HG03108 (cell line): ENCODE measurements around the gene GPATCH2.
A peak's percentile ranks its signal among the peaks of the same experiment; 100 is the strongest.
"Not testable (repeated sequence)": the region's sequence is repeated elsewhere in the genome, so short reads cannot be mapped to it uniquely, and the experiment has no call there.

ENCODE experiments used
- ATAC-seq: cut with Tn5 transposase; IDR thresholded peaks from one replicate; pipeline ENCODE4 v1.9.1; 2021; ENCODE audit warnings: moderate library complexity; ENCODE audit not compliant: unreplicated experiment

GPATCH2 gene

DNA sequence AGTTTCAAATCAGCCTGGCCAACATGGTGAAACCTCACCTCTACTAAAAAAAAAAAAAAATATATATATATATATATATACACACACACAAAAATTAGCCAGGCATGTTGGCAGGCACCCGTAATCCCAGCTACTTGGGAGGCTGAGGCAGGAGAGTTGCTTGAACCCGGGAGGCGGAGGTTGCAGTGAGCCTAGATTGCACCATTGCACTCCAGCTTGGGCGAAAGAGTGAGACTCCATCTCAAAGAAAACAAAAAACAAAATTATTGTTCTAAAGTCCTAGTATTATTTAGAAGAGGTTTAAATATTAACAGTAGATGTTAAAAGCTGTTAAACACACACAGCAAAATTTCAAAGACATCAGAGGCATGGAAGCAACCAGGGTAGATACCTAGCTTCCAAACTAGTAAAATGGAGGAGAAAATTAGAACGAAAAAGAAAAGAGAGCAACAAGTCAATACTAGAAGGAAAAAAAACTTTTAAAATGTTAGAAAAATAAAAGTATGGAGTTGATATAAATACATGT lies 46.5 kb downstream of the GPATCH2 start:
- not testable (repeated sequence) for ATAC-seq

DNA sequence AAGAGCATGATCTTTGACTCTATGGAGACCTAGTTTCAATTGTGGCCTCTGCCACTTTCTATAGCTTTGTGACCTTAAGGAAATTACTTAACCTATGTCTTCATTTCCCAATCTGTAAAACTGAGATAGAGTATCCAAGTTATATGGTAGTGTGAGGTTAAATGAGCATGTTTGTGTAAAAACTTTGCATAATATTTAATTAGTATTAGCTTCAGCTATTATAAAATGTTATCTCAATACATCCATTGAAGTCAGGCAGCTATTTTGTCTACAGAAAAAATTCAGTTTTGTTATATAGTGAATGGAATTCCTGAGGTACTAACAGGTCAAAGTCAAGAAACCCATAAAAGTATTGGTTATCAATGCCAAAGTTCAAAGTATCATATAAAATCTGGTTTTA lies 53.6 kb downstream of the GPATCH2 start:
- no peak for ATAC-seq

DNA sequence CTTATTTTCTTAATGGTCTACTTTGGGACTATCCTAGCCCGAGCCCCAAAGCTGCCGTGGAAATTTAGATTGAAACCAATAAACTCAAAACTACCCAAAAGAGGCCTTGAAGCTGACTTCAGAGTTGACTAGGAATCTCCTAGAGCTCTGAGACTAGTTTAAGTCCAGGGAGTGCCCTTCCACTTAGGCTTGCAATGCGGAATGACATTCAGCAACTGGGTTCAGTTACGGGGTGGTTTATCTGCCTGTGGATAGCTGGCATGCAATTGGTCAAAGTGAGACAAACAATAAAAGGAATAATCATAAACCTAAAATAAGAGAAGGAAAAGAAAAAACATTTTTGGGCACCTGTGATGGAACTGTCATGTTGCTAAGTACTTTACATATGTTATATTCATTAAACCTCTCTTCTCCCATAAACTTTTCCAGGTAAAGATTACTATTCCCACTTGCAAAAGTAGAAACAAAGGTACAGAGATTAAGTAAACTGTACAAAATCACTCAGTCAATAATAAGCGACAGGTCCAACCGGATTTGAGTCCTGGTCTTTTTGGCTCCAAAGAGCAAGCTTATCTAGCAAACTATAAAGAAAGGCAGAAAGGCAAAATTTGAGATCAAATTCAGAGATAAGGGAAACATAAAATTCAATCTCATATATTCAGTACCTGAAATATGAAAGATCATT lies 56.5 kb downstream of the GPATCH2 start:
- no peak for ATAC-seq

DNA sequence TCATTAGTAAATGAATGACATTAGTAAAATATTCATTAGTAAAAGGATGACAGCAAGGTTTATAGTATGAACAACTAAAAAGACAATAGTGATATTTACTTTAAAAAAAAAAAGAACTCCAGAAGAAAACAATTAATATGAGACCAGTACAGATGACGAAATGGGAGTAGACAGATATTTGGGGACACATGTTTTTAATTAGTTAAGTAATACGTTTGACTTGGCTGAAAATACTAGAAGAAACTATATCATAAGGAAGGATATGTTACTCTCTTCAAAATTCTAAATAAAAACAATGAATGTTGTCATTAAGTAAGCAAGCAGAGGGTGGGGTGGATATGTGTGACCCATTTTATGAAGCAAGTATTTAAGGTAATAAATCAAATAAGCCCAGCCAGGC lies 61.9 kb downstream of the GPATCH2 start:
- no peak for ATAC-seq

DNA sequence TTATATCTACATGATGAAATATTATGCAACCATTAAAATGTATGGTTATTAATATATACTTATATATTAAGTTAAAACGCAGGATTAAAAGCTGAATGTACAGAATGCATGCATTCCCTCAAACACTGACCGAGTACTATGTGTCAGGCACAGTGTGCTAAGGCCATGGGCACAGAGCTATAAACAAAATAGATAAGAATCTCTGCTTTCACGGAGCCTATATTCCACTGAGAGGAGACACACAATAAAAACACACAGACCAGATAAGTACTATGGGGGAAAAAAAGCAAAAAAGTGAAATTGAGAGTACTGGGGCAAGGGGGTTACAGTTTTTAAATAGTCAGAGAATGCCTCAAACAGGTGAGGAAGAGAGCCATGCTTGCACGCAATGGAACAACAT lies 62.7 kb downstream of the GPATCH2 start:
- no peak for ATAC-seq

DNA sequence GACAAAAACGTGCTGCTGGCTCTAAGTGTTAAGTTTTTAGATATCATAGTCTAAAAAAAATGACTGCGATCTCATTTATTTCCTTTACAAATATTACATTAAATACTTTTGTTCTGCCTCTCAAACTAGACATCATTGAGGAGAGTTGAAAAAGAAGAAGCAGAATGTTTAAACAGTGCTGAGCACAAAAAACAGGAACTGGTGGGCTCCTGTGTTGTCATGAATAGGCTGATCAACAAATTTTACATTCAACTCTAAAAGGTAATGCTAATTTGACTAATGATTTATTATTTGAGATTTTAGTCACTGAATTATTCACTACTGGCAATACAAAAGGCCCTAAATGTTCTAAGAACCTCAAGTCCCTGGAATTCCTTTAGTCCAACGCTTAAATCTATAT lies 66.1 kb downstream of the GPATCH2 start:
- no peak for ATAC-seq

DNA sequence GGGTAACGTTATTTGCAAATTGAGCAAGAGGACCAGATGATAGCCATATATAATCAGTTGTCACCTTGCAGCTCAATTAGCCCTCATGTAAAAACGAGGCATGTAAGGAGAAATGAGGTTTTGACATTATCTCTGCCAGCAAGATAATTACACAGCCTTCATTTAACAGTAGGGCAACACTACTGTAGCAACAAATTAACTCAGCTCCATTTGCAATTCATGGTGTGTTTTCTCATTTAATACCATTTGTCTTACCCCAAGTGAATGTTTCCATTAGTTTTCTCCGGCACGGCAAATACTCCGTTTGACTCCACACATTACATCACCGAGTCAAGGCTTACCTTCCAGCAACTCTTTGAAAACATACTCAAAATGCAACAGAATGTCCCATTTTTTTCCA lies 66.7 kb downstream of the GPATCH2 start:
- ATAC-seq, result no peak

DNA sequence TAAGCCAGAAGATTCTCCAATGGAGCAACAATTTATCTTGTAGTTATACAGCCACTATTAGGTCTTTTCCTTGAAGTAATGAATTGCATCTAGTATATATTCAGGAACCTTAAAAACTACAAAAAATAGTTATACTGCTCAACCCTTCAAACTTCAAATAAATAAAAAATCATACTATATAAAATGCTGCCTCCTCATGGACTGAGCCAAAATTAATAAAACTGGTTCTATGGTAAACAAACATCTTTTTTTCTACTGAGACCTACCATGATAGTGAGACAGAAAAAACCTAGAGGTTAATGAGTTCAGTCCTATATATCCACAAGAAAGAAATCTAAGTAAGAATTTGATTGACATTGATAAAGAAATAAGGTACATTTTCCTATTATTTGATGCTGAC lies 67.7 kb downstream of the GPATCH2 start:
- ATAC-seq, result no peak

DNA sequence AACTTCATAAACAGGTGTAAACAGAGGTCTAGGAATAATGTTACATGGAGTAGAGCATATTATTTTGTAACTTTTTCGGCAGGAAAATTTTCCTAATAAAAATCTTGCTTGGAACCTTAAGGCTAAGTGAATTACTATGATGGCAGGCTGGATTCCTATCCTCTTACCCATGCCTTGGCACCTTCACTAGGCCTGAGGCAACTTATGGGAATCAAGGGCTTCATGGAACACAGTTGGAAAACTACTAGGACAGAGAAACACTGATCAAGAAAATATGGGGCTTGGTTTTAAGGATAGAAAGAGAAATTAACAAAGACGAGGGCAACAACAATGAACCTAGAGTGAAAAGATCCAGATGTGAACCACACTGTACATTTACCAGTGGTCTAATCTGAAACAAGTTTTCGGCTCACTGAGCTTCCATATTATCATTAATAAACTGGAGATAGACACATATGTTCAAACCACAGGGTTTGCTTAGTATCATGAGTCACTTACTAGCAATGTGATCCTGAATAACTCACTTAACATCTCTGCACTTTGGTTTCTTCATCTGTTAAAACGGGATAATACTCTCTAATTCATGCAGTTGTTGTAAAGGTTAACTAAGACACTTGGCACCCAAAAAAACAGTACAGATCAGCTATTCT lies 68.5 kb downstream of the GPATCH2 start:
- no peak for ATAC-seq

DNA sequence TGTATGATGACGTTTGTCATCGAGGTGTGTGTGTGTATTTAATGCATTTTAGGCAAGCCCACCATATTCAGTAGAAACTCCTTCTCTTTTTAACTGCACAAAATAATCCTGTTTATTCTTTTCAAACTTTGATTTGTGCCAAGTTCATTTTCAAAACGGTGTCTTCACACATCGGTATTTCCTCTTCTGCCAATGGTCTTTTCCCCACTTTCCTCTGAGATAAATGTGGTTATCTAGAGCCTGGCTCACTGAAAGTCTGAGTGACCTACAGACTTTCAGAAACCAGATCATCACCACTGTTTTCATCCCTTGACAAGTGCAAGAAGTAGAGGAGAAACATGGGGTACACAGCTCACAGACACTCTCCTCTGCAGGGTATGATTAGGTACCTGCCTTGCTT lies 69.4 kb downstream of the GPATCH2 start:
- no peak for ATAC-seq

DNA sequence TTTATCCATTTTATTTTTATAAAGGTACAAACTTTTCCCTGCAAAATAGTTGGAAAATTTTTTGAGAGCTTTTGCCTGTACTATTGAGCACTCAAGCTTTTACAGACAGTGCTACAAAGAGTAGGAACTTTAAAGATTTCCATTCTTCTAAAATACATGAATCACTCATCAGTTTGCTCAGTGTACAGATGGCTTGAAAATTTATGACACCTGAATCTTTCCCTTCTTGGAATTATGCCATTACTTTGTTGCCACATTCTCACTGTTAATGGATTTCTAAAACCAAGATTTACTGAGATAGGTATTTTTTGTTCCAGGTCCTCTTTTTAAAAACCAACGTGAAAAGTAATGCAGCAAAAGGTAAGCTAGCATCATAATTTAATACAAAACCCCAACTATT lies 76.0 kb downstream of the GPATCH2 start:
- ATAC-seq, result no peak

DNA sequence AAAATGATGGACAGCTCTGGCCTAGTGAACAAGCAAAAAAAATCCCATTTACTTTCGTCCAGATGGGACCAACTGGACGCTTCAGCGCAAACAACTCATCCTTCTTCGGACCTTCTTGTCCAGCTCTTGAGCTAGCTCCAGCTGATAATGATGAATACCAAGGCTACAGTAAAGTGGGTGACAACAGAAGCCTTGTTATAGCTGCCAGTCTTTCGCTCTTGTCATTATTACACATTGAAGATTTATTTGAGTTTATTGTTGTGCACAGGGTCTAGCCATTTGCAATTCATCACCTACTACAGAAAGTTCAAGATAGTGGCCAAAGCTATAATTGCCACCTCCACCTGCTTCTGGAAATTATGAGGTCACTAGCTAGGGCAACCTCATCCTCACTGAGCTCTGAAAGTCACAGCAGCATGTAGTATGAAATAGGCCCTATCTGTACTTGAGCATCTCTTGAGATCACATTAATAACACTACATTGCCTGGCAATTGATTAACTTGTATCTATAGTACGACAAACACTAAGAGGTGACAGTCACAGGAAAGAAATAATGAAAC lies 76.9 kb downstream of the GPATCH2 start:
- ATAC-seq, result no peak

DNA sequence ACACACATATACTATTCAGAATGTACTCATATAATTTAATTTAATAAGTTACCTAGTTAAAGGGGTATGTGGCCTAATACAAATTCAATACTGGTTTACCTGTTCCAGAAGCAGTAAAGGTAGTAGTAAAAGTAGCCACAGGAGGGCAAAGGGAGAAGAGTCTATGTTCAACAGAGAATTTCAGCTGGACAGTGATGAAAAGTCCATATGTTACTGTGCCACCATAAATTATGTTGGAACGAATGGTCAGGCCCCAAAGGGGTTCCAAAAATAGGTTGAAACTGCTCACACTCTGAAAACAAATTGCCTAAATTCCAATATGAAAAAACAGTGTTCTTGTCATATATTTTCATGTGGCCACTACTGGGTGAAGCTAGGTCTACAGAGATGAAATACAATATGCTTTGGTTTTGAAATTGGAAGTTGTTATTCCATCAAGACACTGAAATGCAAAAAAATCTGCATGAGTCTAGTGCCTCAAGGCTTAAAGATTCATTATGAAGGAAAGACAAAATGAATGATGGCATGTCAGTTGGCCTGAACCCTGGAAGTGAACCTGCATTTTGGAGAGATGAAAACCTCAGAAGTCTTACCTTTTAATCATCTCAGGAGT lies 78.4 kb downstream of the GPATCH2 start:
- no peak for ATAC-seq

DNA sequence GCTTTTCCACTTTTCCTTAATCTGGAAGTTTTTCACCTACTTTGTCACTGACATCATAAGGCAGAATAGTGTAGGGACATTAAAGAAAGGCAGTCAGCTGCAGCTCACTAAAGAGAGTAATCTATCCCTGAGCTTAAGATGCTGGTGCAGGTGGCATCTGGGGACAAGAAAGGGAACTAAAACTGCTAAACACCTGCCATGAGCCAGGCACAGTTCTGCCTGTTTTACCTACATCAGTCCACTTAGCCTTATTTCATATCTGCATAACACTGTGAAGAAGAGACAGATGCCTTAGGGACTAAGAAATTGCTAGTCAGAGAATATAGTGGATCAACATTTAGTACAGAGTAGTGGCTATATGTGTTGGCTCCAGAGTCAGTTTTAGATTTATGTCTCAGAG lies 88.1 kb downstream of the GPATCH2 start:
- ATAC-seq, result peak; percentile 81

DNA sequence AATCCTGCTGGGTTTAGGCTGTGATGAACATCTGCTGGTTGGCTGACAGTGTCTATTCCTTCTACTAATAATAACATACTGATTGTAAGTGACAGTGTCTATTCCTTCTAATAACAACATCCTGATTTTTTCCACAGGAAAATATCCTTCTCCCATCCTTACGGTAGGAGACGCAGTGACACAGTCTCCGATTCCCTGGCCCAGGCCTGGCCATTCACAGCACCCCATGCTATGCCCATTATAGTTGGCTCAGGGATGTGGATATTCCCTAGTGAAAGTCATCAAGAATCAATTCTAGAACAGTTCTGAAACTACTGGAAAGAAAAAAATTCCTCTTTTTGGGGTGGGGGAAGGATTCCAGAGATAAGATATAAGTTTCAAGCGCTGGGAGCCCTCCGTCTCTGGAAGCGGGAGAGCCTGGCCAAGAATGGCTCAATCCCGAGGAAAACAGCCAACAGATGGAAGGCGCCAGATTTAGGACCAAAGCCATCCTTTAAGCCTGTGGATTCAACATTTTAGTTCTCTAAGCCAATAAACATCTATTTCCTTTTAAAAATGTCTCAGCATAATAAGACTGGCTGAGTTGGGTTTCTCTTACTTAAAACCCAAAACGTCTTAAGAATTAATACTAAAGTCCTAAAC lies 88.6 kb downstream of the GPATCH2 start:
- no peak for ATAC-seq

DNA sequence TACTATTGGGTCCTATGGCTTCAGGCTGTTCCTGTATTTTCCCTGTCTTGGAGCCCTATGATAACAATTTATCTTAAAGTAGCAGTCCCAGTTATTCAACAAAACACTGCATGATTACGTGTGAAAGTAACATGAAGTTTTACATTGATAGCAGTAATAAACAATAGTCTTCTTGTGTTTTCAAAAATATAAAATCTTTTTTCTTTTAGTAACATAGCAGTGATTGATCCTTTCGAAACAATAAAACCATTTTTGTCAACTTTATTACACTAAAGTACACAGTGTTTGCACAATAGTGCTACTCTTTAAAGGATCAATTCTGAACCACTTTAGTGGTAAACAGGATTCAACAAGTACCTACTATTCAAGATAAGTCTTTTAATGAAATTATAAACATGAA lies 90.6 kb downstream of the GPATCH2 start:
- no peak for ATAC-seq

DNA sequence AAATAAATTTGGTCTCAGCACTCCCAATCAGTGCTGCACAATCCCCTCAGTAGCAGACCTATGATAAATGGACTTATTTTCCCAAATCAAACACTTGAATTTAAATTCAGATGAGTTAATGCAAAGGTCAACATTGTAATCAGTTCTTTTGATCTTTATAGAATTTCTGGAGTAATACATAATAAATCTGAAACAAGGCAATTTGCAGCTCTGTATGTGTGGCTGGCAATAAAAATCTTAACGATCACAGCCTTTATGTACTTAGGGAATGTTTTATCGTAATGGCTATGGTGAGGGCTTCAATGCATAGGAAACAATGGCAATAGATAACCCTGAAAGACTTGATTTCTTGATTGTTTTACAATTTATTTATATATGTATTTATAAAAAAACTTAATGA lies 91.4 kb downstream of the GPATCH2 start:
- ATAC-seq, result no peak

DNA sequence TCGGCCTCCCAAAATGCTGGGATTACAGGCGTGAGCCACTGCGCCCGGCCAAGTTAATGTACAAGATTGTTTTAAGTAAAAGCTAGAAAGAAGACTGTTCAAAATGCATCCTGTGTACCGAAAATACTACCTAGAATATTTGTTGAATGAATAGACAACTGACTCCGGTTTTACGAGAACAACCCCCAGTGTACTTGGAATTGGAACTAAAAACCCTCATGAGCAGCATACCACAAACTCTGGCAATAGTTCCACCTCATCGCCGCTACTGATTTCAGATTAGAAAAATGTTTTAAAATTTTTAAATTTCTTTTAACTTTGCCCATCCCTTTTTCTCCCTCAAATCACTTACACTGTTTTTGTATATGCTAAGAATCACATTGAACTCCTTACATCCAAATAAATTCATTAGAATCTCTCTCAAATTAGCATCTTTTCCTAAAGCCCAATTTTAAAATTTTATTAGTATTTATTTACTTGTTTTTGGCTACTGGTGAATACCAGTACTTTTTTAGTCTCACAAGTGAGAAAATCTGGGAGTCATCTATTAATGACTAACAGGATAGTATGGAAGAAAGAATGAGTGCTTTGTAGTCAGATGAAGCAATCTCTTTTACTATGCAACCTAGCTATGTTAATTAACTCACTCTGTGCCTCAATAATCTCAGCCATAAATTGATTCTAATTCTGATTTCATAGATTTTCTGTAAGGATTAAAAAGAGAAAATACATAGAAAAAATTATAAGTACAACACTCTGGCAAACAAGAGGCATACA lies 95.1 kb downstream of the GPATCH2 start:
- ATAC-seq, result no peak

DNA sequence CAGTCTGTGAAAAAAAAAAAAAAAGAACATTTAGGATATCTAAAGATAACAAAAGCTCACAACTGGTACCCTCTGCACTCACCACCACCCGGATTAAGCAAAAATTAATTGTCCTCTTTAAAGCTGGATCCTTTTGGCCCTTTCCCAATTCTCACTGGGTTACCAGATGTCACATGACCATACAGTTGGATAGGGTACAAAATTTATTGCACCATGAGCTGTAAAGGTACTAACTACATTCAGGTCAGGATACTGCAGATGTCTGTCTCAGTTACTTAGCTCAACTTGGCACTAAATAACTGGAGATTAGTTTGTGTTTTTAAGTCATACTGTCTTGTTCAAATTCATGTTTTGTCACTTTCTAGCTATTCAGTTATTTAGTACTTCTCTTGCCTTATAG lies 96.3 kb downstream of the GPATCH2 start:
- ATAC-seq, result no peak

DNA sequence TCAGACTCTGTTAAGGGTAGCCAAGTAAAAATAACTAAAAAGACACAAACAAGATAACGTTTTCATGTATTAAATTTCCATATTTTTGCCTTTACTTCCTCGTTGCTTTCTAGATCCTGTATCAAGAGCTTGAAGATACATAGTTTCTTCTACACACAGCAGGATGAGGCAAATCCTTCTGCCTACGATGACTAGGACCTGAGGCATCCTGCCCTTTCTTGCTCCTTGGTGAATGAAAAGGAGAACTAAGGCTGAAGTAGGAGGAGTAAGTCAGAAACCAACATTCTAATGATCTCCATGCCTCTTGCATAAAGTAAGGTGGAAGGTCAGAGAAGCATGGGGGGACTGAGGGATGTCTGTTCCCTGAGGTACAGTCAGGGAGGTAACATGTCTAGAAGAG lies 102.6 kb downstream of the GPATCH2 start:
- ATAC-seq, result no peak

DNA sequence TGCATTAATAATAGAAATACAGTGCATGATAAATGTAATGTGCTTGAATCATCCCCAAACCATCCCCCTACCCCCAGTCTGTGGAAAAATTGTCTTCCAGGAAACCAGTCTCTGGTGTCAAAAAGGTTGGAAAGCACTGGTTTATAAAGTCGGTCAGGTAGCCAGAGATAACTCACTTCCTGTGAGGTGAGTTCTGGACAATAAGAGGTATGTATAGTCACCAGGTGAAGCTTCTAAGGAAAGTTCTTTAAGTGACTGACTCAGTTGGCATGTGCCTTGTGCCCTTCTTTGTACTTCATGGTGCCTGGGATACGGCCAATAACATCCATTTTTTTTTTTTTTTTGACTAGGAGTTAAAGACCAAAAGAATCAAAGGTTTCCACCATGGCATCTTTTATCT lies 103.7 kb downstream of the GPATCH2 start:
- ATAC-seq, result no peak
